HS-27A (cell line): ENCODE results near the gene DONSON.

Experiments used
- DNase-seq: peaks from one replicate; pipeline ENCODE4 v3.0.0-alpha.2; 2012; ENCODE audit warnings: low read depth, missing footprints

DONSON gene

GRCh38 chr21:33541105-33541711, 47.3 kb downstream of the DONSON start:
- DNase-seq, result no peak

GRCh38 chr21:33540711-33541104, 47.8 kb downstream of the DONSON start:
- DNase-seq, result no peak

DNA sequence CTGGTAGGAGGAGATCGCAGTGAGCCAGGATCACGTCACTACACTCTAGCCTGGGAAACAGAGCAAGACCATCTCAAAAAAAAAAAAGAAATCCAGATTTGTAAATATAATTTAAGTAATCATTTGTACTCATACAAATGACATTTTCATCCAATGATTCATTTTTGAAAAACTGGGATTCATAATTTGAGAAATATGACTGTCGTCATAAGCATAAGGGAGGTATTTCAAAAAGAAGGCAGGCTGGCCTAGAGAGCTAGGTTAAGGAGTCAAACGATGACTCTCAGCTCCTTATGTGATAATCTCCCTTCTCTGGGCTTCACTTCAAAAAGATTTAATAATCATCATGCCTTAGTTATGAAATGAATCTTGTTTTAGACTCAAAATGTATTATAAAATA, 48.9 kb downstream of the DONSON start:
- DNase-seq, result no peak

DNA sequence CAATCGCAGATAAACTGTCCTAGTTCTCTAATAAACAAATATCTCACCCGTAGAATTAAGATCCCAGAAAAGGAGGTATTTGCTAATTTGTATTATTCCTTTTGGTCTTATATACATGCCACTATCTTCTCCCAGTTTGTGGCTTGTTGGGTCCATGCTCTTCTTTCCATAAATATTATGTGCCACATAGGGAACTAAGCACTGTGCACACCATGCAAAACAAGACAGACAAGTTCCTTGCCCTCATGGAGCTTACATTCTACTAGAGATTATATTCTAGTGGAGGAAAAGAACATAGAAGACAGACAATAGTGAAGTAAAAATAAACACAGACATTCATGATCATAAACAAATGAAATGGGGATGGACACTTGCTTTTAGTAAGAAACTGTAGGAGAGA, 51.3 kb downstream of the DONSON start:
- DNase-seq, result no peak

DNA sequence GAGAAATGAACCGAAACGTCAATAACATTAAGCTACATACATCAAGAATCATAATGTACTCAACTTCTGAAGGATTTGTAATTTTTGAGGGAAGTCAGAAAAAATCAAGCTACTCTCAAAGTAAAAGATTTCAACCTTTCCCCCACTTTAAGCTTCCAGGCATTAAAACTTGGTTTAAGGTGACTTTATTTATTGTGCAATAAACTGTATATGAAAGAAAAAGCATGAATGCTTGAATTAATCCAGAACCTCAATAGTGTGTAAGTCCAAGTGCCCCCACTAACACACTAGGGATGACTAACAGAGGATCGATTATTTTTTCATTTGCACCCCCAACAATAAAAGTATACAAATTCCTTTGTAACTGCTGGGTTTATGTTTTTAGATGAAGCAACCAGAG, 57.5 kb downstream of the DONSON start:
- no peak for DNase-seq
